ENCODE measurements around the gene CDH13. TPM values are rescaled to one million over a fixed set of nuclear protein-coding genes. Genes with fewer than 3 reads are reported as not detected.

Gene CDH13
- total and polyA plus RNA-seq, 10 of the 15 experiments (the other 5 are each of a cell fraction or from before 2014, with no cell fraction given) = under 0.01 to 0.05 TPM; not detected in 8

- Histone ChIP-seq H2AFZ (ENCODE audit: control insufficient read depth, low read depth, low read length) (no peak overlapping the region), H3K4me1 (ENCODE audit: control insufficient read depth, insufficient read depth, low read length) (no peaks in the 10 kb centered on the region), H3K36me3 (ENCODE audit: control insufficient read depth in 2 of 2, insufficient read depth in 2 of 2, low read length in 1 of 2) (no peaks in the 10 kb centered on the region), H3K27me3 (replicated peaks in 1 of 2; ENCODE audit: control insufficient read depth in 2 of 2, insufficient read depth in 2 of 2, low read length in 1 of 2) (no peaks in the 10 kb centered on the region), H3K4me3 (no peak overlapping the region), H3K27ac (ENCODE audit: control insufficient read depth, insufficient read depth) (no peak overlapping the region), H3K9ac (ENCODE audit: control insufficient read depth, insufficient read depth, low read length) (no peak overlapping the region), H3K9me3 (replicated peaks; ENCODE audit: control insufficient read depth, insufficient read depth, low read length) (no peaks in the 10 kb centered on the region), H3K79me2 (ENCODE audit: control insufficient read depth, insufficient read depth, low read length) (no peaks in the 10 kb centered on the region), H3K4me2 (ENCODE audit: control insufficient read depth, insufficient read depth) (no peak overlapping the region), H4K20me1 (ENCODE audit: control insufficient read depth, insufficient read depth) (no peaks in the 10 kb centered on the region)
- ChIA-PET SMC1A (ENCODE audit: uncharacterized antibody, unreplicated experiment) (no interaction called here), RAD21 (ENCODE audit: unreplicated experiment) (no interaction called here), CTCF (no interaction called here), POLR2A (no interaction called here)
- intact Hi-C loops (cut with micrococcal nuclease; ENCODE audit: unreplicated experiment) (no loop called here), in situ Hi-C loops (cut with MboI) (no loop called here)
- BruUV-seq (replicated peaks) = no TSS peak
- WGBS (ENCODE audit: insufficient coverage, insufficient replicate concordance, low lambda C conversion rate, missing lambda C conversion rate) = 56% methylated on average over 3 of the region's 3 CpGs
- FAIRE-seq (no peak), ATAC-seq (no peak), DNase-seq (ENCODE audit: low read depth, low spot score) (no peak)
- no peak for TF ChIP-seq ZNF592 (IDR thresholded peaks at IDR 0.05)
- TF ChIP-seq TCF7 (IDR thresholded peaks at IDR 0.05; ENCODE audit: borderline replicate concordance) = no peak
- TF ChIP-seq, protein P1, sequence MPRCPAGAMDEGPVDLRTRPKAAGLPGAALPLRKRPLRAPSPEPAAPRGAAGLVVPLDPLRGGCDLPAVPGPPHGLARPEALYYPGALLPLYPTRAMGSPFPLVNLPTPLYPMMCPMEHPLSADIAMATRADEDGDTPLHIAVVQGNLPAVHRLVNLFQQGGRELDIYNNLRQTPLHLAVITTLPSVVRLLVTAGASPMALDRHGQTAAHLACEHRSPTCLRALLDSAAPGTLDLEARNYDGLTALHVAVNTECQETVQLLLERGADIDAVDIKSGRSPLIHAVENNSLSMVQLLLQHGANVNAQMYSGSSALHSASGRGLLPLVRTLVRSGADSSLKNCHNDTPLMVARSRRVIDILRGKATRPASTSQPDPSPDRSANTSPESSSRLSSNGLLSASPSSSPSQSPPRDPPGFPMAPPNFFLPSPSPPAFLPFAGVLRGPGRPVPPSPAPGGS (IDR thresholded peaks at IDR 0.05; ENCODE audit: borderline replicate concordance, insufficient read depth, low read depth, low read length, poor library complexity, severe bottlenecking) = no peak
- no peak for TF ChIP-seq SKIL (IDR thresholded peaks at IDR 0.05; ENCODE audit: low read depth, poor library complexity, severe bottlenecking)
- no peak for TF ChIP-seq EGR1 (IDR thresholded peaks at IDR 0.05; ENCODE audit: borderline replicate concordance in 1 of 2, low read depth in 2 of 2, low read length in 2 of 2)
- no peak for TF ChIP-seq NFIC (IDR thresholded peaks at IDR 0.05; ENCODE audit: low read depth, low read length)
- TF ChIP-seq ZNF274 (IDR thresholded peaks at IDR 0.05; ENCODE audit: insufficient read depth, insufficient read length) = no peak
- no peak for TF ChIP-seq SREBF2 (IDR thresholded peaks at IDR 0.05; ENCODE audit: low read length)
- no peak for TF ChIP-seq IKZF1 (conservative IDR thresholded peaks at IDR 0.05)
- TF ChIP-seq ZNF217 (IDR thresholded peaks at IDR 0.05) = no peak
- TF ChIP-seq NR2C2 (IDR thresholded peaks at IDR 0.05; ENCODE audit: borderline replicate concordance, control insufficient read depth, insufficient read length, low read depth) = no peak
- no peak for TF ChIP-seq TCF3 (IDR thresholded peaks at IDR 0.05; ENCODE audit: borderline replicate concordance, insufficient read depth, low read depth, low read length)
- TF ChIP-seq, protein P2, sequence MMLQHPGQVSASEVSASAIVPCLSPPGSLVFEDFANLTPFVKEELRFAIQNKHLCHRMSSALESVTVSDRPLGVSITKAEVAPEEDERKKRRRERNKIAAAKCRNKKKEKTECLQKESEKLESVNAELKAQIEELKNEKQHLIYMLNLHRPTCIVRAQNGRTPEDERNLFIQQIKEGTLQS (IDR thresholded peaks at IDR 0.05; ENCODE audit: borderline replicate concordance, extremely low read depth, low read depth, low read length) = no peak
- TF ChIP-seq NR2C1 (IDR thresholded peaks at IDR 0.05) = no peak
- TF ChIP-seq HCFC1 (IDR thresholded peaks at IDR 0.05; ENCODE audit: low read length) = no peak
- no peak for TF ChIP-seq BHLHE40 (IDR thresholded peaks at IDR 0.05; ENCODE audit: borderline replicate concordance in 1 of 2, low read depth in 2 of 2, low read length in 1 of 2)
- no peak for TF ChIP-seq POLR2AphosphoS5 (IDR thresholded peaks at IDR 0.05; ENCODE audit: low read length)
Measured at GRCh38 chr16:83353241-83353640, 726.5 kb downstream of the CDH13 start.
